ENCODE data around the gene POLG.

POLG gene

GRCh38 chr15:89317186-89317720 lies 17.4 kb downstream of the POLG start:
- TF ChIP-seq TAF1 (IDR thresholded peaks at IDR 0.05; ENCODE audit: borderline replicate concordance, low read depth, low read length) (no peak), POLR2A (IDR thresholded peaks at IDR 0.05; ENCODE audit: low read depth, low read length) (no peak), POLR2AphosphoS5 (IDR thresholded peaks at IDR 0.05; ENCODE audit: low read depth, low read length) (0 out of 2 replicates have a peak, but pooled peaks have one; percentile 48)
- FAIRE-seq (no peak), DNase-seq (ENCODE audit: insufficient read length) (no peak)

- no peak for FAIRE-seq
These were observed 18.1 kb downstream of the POLG start for GRCh38 chr15:89316504-89316903.

GRCh38 chr15:89315375-89315929 lies 19.2 kb downstream of the POLG start:
- FAIRE-seq = no peak
- DNase-seq (ENCODE audit: insufficient read length) = no peak
- TF ChIP-seq TAF1 (IDR thresholded peaks at IDR 0.05; ENCODE audit: borderline replicate concordance, low read depth, low read length) (no peak), POLR2A (IDR thresholded peaks at IDR 0.05; ENCODE audit: low read depth, low read length) (peak; percentile 50; the same call in 1 of the 2 replicates), POLR2AphosphoS5 (IDR thresholded peaks at IDR 0.05; ENCODE audit: low read depth, low read length) (peak; percentile 55; the same call in 1 of the 2 replicates)

More at GRCh38 chr15:89316504-89316903, 18.1 kb downstream of the POLG start:
- no peak for DNase-seq (ENCODE audit: insufficient read length)
- TF ChIP-seq TAF1 (IDR thresholded peaks at IDR 0.05; ENCODE audit: borderline replicate concordance, low read depth, low read length) = no peak
- TF ChIP-seq POLR2AphosphoS5 (IDR thresholded peaks at IDR 0.05; ENCODE audit: low read depth, low read length) = no peak
- TF ChIP-seq POLR2A (IDR thresholded peaks at IDR 0.05; ENCODE audit: low read depth, low read length) = no peak

GRCh38 chr15:89309993-89310392 lies 24.6 kb downstream of the POLG start:
- DNase-seq (ENCODE audit: insufficient read length) (no peak), FAIRE-seq (no peak)
- no peak for TF ChIP-seq TAF1 (IDR thresholded peaks at IDR 0.05; ENCODE audit: borderline replicate concordance, low read depth, low read length)
- TF ChIP-seq POLR2AphosphoS5 (IDR thresholded peaks at IDR 0.05; ENCODE audit: low read depth, low read length) = no peak
- TF ChIP-seq POLR2A (IDR thresholded peaks at IDR 0.05; ENCODE audit: low read depth, low read length) = no peak

GRCh38 chr15:89308236-89308635 lies 26.4 kb downstream of the POLG start:
- no peak for DNase-seq (ENCODE audit: insufficient read length)
- TF ChIP-seq POLR2AphosphoS5 (IDR thresholded peaks at IDR 0.05; ENCODE audit: low read depth, low read length) (no peak), POLR2A (IDR thresholded peaks at IDR 0.05; ENCODE audit: low read depth, low read length) (no peak), TAF1 (IDR thresholded peaks at IDR 0.05; ENCODE audit: borderline replicate concordance, low read depth, low read length) (no peak)
- no peak for FAIRE-seq

- no peak for FAIRE-seq
- TF ChIP-seq POLR2AphosphoS5 (IDR thresholded peaks at IDR 0.05; ENCODE audit: low read depth, low read length) = no peak
- TF ChIP-seq POLR2A (IDR thresholded peaks at IDR 0.05; ENCODE audit: low read depth, low read length) = no peak
- no peak for TF ChIP-seq TAF1 (IDR thresholded peaks at IDR 0.05; ENCODE audit: borderline replicate concordance, low read depth, low read length)
These were observed 26.8 kb downstream of the POLG start for GRCh38 chr15:89307791-89308190.

GRCh38 chr15:89307046-89307587 lies 27.5 kb downstream of the POLG start:
- TF ChIP-seq POLR2A (IDR thresholded peaks at IDR 0.05; ENCODE audit: low read depth, low read length) (no peak), TAF1 (IDR thresholded peaks at IDR 0.05; ENCODE audit: borderline replicate concordance, low read depth, low read length) (no peak), POLR2AphosphoS5 (IDR thresholded peaks at IDR 0.05; ENCODE audit: low read depth, low read length) (no peak)
- no peak for FAIRE-seq
- no peak for DNase-seq (ENCODE audit: insufficient read length)

More at GRCh38 chr15:89307791-89308190, 26.8 kb downstream of the POLG start:
- DNase-seq (ENCODE audit: insufficient read length) = no peak

GRCh38 chr15:89305395-89305794 lies 29.2 kb downstream of the POLG start:
- TF ChIP-seq POLR2AphosphoS5 (IDR thresholded peaks at IDR 0.05; ENCODE audit: low read depth, low read length) (no peak), TAF1 (IDR thresholded peaks at IDR 0.05; ENCODE audit: borderline replicate concordance, low read depth, low read length) (no peak), POLR2A (IDR thresholded peaks at IDR 0.05; ENCODE audit: low read depth, low read length) (no peak)
- no peak for FAIRE-seq
- no peak for DNase-seq (ENCODE audit: insufficient read length)

- no peak for TF ChIP-seq TAF1 (IDR thresholded peaks at IDR 0.05; ENCODE audit: borderline replicate concordance, low read depth, low read length)
- no peak for TF ChIP-seq POLR2A (IDR thresholded peaks at IDR 0.05; ENCODE audit: low read depth, low read length)
- TF ChIP-seq POLR2AphosphoS5 (IDR thresholded peaks at IDR 0.05; ENCODE audit: low read depth, low read length) = no peak
- FAIRE-seq = no peak
- DNase-seq (ENCODE audit: insufficient read length) = no peak
These were observed 30.6 kb downstream of the POLG start for GRCh38 chr15:89303986-89304385.

- FAIRE-seq (peak; percentile 30), DNase-seq (ENCODE audit: insufficient read length) (no peak)
- no peak for TF ChIP-seq POLR2AphosphoS5 (IDR thresholded peaks at IDR 0.05; ENCODE audit: low read depth, low read length)
- no peak for TF ChIP-seq TAF1 (IDR thresholded peaks at IDR 0.05; ENCODE audit: borderline replicate concordance, low read depth, low read length)
- TF ChIP-seq POLR2A (IDR thresholded peaks at IDR 0.05; ENCODE audit: low read depth, low read length) = no peak
These were observed 33.1 kb downstream of the POLG start for GRCh38 chr15:89301304-89302089.

- TF ChIP-seq POLR2AphosphoS5 (IDR thresholded peaks at IDR 0.05; ENCODE audit: low read depth, low read length) = no peak
- no peak for TF ChIP-seq TAF1 (IDR thresholded peaks at IDR 0.05; ENCODE audit: borderline replicate concordance, low read depth, low read length)
- no peak for TF ChIP-seq POLR2A (IDR thresholded peaks at IDR 0.05; ENCODE audit: low read depth, low read length)
These were observed 34.7 kb downstream of the POLG start for GRCh38 chr15:89299896-89300295.

More at GRCh38 chr15:89299896-89300295, 34.7 kb downstream of the POLG start:
- no peak for FAIRE-seq
- DNase-seq (ENCODE audit: insufficient read length) = no peak

All from GM12892 (cell line).